Right ventricle myocardium superior (tissue), 1 donor: Measurements from ENCODE around the gene KRTAP10-7. TPM values are rescaled to one million over a fixed set of nuclear protein-coding genes. Genes with fewer than 3 reads are reported as not detected.
A peak's percentile ranks its signal among the peaks of the same experiment; 100 is the strongest.
"Not testable (repeated sequence)": the region's sequence is repeated elsewhere in the genome, so short reads cannot be mapped to it uniquely, and the experiment has no call there.

ENCODE experiments used
- ATAC-seq: fragments of 200-7000 bp; cut with Tn5 transposase; one replicate; pipeline ENCODE4 v1.9.1; 2020; ENCODE audit warnings: mild to moderate bottlenecking; ENCODE audit not compliant: poor library complexity
- DNase-seq: peaks from one replicate; pipeline ENCODE4 v3.0.0-alpha.2; 2020
- intact Hi-C: fragments of 100-400 bp; cut with DNase I; formaldehyde crosslinking; loops from one replicate; pipeline ENCODE4 v1.11.2; 2022
- total RNA-seq: library from RNA; stranded (reverse); fragmentation: NEBNext Ultra II Directional; extraction: Animal tissue kit (Norgen Biotek cat#: 25700); gene quantifications from one replicate; pipeline ENCODE4 v1.2.1, GENCODE V29; 2021
- donor health status: DM: no; HTN: yes; CAD: no; lungs with severe emphysema.

Gene KRTAP10-7
- total RNA-seq, 1 donor from 2014 or later, result not detected

DNA sequence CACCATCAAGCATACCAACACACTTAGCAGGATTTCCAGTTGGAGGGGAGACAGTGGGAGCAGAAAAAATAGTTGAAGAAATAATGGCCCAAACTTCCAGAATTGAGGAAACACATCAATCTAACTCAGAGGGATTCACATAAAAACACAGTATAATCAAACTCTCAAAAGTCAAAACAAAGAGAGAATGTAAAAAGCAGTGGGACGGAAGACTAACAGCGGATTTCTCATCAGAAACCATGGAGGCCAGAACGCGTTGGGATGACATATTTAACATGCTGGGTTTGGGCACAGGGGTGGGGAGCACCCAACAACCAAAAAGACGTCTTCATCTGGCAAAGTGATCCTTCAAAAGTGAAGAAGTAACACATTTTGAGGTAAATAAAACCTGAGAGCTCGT is 19.5 kb downstream of the KRTAP10-7 start:
- no peak for ATAC-seq
- intact Hi-C loops, result no loop called here

DNA sequence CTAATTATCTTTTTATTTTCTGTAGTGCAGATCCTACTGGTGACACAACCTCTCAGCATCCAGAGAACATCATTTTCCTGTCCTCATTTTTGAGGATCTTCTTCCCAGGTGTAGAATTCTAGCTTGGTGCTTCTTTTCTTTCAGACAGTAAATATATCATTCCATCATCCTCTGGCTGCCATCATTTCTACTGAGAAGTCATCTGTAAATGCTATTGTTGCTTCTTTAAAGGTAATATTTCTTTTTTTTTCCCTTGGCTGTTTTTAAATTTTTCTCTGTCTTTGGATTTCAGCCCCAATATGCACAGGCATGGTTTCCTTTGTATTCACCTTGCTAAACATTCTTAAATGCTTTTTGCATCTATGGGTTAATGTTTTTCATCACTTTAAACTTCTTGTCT is 23.2 kb downstream of the KRTAP10-7 start:
- intact Hi-C loops, result no loop called here
- ATAC-seq, result no peak
- no peak for DNase-seq

More for the DNA sequence above, 19.5 kb downstream of the KRTAP10-7 start:
- no peak for DNase-seq

DNA sequence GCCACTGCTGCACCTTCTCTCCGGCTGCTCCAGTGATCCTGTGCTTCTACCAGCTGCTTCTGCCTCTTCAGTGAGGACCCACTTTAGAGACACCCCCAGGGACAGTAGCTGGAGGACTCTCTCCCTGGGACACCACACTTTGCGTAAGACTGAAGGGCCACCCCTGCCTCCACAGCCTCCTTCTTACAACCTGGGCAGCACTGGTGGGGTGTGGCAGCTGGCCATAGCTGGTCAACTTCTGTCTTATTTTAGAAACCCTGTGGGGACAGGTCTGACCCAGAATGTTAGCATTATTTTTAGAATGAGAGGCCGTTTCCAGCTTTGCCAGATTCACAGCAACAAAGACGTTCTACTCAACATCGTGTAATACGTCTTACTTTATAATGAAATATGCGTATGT is 25.4 kb downstream of the KRTAP10-7 start:
- DNase-seq, result no peak
- intact Hi-C loops, result no loop called here
- ATAC-seq, result peak; percentile 41

DNA sequence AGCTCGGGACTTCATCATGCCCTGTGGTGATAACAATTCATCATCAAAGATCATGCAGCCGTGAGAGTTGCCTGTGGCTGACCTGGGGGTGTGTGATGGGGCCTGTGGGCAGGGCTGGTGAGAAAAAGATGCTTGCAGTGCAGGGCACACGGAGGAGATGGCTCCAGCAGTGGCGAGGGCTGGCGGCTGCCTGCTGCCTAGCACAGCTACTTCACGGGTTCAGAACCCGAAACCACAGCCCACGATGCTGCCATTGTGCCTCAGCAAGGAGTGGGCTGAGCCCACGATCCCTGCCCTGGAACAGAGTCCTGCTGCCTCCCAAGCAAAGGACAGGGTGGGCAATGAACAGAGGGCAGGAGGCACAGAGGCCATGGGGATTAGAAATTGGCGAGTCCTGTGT is 25.9 kb downstream of the KRTAP10-7 start:
- DNase-seq, result no peak
- ATAC-seq, result no peak
- intact Hi-C loops, result no loop called here

DNA sequence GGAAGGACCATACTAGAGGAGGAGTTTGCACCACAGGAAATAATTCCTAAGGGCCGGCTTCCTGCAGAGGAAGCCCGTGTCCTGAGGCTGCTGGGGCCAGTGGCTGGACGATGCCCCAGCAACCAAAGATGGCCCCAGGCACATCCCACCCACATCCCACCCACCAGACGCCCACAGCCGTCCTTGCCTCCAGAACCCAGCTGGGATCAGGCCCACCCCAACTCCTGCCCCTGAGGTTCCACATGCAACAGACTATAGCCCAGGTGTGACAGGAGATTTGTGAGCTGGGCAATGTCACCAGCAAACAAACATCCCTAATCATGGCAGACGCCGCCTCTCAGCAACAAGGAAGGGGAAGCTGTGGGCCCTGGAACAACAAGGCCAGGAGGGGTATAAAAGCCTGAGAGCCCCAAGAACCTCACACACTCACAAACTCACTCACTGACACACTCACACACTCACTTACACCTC is 26.3 kb downstream of the KRTAP10-7 start, which contains the start of gene KRTAP10-9:
Gene KRTAP10-9 (plus strand): TSS at position 421 of the 471 bp plus-strand sequence. CDS start 79 bp downstream, outside the sequence.
- no peak for DNase-seq
- ATAC-seq, result no peak
- intact Hi-C loops, result no loop called here

DNA sequence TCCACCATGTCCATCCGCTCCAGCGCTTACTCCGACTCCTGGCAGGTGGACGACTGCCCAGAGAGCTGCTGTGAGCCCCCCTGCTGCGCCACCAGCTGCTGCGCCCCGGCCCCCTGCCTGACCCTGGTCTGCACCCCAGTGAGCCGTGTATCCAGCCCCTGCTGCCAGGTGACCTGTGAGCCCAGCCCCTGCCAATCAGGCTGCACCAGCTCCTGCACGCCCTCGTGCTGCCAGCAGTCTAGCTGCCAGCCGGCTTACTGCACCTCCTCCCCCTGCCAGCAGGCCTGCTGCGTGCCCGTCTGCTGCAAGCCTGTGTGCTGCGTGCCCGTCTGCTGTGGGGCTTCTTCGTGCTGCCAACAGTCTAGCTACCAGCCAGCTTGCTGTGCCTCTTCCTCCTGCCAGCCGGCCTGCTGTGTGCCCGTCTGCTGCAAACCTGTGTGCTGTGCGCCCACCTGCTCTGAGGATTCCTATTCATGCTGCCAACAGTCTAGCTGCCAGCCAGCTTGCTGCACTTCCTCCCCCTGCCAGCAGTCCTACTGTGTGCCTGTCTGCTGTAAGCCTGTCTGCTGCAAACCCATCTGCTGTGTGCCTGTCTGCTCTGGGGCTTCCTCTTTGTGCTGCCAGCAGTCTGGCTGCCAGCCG is 26.9 kb downstream of the KRTAP10-7 start:
- ATAC-seq, intact Hi-C loops, DNase-seq: not testable (repeated sequence)

DNA sequence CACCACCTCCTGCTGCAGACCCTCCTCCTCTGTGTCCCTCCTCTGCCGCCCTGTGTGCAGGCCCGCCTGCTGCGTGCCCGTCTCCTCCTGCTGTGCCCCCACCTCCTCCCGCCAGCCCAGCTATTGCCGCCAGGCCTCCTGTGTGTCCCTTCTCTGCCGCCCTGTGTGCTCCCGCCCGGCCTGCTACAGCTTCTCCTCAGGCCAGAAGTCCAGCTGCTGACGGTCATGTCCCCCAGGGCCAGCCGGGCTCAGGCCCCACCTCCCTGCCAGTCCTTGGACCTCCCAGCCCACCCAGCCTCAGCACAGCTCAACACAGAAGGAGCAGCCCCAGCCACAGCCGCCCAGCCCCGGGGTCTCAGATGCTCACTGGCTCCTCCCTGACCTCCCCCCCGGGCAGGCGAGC is 27.4 kb downstream of the KRTAP10-7 start:
- intact Hi-C loops, ATAC-seq, DNase-seq: not testable (repeated sequence)

DNA sequence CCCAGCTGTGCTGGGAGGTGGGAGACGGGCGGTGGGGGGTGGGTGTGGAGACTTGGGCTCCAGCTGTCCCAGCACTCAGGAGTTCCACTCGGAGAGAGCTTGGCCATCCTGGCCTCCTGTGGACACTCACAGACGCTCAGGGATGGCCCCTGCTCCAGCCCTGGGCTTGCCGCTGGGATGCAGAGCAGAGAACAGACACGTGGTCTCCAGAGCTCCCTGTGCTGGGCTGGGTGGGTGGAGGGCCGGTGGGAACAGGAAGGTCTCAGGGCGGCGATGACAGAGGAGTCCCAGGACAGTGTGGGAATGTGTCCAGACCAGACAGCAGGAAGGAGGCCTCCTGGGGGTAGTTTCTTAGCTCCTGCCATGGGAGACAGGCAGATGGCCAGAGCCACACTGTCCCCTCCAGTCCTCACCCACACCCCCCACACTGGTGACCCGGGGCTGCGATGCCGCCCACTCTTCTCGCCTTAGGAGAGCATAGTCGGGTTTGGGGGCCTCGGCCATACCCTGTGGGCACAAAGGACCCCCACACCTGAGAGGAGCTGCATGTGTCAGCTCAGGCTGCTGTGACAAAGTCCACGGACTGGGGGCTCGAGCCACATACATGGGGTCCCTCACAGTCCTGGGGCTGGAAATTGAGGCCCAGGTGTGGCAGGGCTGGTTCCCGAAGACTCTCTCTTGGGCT is 28.5 kb downstream of the KRTAP10-7 start:
- intact Hi-C loops, result no loop called here
- ATAC-seq, result peak; percentile 39
- DNase-seq, result no peak

DNA sequence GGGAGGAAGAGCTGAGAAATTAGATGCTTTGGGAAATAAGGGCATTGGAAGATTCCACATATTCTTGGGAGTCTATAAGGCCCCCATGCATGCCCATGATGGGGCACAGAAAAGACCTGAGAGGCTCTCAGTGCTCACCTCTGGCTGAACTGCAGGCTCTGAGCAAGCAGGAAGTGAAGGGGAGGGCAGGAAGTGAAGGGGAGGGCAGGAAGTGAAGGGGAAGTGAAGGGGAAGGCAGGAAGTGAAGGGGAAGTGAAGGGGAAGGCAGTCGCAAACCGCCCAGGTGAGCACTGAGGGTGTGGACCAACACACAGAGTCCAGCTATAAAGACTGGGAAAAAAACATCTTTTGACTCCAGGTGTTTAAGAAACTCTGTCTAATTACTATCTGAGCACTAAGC is 30.0 kb downstream of the KRTAP10-7 start:
- ATAC-seq, result no peak
- DNase-seq, result no peak
- intact Hi-C loops, result no loop called here

DNA sequence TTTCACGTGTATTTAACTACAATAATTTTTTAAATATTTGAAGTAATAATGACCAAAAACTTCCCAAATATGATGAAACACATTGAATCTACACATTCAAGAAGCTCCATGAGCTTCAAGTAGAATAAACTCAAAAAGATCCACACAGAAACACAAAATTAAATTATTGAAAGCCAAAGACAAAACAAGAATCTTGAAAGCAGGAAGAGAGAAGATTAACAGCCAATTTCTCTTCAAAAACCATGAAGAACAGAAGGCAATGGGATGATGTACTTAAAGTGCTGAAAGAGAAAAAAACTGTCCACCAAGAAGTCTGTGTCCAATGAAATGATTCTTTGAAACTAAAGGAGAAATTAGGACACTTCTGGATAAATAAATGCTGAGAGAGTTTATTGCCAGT is 31.7 kb downstream of the KRTAP10-7 start:
- ATAC-seq, result no peak
- DNase-seq, result no peak

DNA sequence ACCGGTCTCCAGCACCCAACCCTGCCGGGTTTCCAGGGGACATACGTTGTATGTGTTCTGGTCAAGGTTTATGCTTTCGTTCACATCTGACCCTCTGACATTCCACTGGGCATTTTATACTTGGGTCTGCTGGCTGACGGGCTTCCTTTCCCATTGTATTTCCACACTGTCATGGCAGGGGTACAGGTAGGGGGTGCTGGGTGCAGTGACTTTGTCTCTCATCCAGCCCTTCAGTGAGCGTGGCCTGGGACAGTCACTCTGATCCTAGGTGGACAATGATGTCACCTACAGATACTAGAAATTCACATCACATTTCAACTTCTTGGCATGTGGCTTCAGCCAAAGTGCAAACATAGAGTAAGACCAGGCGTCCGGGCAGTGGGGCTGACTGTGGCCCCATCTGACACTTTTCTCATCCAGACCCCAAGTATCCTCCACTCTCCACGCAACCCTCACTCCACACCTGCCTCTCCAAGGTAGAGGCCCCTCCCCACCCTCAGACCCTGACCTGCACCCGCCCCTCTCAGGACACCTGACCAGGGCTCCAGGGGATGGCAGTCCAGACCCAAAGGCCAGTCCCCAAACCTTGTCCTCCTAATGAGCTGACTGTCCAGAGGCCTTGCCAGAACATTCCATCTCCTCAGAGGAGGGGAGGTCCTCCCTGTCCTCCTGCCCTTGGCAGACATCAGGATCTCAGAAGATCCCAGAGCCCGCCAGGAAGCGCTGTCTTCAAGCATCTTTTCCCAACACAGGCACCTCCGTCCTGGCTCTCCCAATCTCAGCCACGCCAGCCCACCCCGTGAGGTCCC is 36.0 kb downstream of the KRTAP10-7 start:
- DNase-seq, result no peak
- no peak for ATAC-seq
- intact Hi-C loops, result no loop called here

More for the DNA sequence above, 31.7 kb downstream of the KRTAP10-7 start:
- intact Hi-C loops, result no loop called here

DNA sequence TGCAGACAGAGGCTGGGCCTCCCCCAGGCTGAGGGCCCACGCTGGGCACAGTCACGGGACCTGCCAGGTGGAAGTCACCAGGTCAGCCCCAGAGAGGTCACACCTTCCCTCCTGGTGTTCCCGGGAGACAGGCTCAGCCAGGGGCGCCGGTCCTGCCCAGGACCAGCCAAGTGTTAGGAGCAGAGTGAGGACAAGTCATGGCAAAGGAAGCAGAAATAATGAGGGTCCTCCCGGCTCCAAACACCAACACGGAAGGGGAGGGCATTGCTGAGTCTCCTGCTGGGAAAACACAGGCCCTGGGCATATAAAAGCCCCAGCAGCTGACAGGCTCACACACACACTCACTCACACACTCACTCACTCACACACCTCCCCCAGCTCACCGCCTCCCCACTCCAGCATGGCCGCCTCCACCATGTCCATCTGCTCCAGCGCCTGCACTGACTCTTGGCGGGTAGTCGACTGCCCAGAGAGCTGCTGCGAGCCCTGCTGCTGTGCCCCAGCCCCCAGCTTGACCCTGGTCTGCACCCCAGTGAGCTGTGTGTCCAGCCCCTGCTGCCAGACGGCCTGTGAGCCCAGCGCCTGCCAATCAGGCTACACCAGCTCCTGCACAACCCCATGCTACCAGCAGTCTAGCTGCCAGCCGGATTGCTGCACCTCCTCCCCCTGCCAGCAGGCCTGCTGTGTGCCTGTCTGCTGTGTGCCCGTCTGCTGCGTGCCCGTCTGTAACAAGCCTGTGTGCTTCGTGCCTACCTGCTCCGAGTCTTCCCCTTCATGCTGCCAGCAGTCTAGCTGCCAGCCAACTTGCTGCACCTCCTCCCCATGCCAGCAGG is 36.8 kb downstream of the KRTAP10-7 start, which contains the start of gene KRTAP10-10:
Gene KRTAP10-10 (plus strand): TSS at position 339 of the 833 bp plus-strand sequence. CDS start 62 bp downstream, at position 401.
- DNase-seq (no peak), ATAC-seq (no peak)
- intact Hi-C loops, result no loop called here

DNA sequence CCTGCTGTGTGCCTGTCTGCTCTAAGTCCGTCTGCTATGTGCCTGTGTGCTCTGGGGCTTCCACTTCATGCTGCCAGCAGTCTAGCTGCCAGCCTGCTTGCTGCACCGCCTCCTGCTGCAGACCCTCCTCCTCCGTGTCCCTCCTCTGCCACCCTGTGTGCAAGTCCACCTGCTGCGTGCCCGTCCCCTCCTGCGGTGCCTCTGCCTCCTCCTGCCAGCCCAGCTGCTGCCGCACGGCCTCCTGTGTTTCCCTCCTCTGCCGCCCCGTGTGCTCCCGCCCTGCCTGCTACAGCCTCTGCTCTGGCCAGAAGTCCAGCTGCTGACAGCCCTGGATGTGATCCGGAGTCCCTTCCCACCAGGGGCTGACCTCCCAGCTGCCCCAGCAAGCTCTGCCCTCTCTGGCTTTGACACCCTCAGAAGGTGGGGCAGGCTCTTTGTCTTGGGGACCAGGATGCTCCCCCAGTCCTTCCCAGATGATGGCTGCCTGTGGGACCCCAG is 37.5 kb downstream of the KRTAP10-7 start:
- ATAC-seq, DNase-seq, intact Hi-C loops: not testable (repeated sequence)

DNA sequence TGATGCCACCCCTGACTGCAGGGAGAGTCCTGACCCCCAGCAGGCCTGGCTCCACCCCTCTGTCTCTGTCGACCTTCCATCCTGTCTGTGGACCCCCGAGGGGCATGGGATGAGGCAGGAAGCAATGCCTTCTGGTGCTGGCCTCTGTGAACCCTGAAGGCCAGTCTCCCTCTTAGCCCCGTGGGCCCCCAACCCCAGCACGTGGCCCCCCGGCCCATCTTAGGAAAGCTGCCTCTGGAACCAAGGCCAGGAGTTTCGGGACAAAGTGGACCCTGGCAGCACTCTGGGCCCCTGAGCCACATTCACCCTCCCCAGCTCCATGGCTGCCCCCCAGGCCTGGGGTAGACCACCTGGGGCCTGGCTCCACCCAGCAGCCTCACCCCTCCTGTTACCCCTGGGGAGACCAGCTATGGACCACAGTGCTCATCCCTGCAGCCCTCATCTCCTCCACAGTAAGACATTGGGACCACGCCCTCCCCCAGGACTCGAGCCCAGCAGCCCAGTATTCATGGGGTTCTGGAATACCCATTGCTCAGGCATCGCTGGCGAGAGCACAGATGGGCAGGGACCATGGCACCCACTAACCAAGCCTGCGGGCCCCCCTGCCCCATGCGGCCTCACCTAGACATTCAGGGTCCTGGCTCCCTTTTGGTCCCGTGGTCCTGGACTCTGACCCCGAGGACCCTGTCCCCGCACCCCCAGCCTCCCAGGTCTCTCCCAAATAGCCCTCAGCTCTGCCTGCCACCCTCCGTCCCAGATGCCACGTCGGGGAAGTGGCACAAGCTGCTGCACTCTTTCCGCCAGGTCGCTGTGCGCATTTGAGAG is 38.3 kb downstream of the KRTAP10-7 start:
- intact Hi-C loops, DNase-seq, ATAC-seq: not testable (repeated sequence)

DNA sequence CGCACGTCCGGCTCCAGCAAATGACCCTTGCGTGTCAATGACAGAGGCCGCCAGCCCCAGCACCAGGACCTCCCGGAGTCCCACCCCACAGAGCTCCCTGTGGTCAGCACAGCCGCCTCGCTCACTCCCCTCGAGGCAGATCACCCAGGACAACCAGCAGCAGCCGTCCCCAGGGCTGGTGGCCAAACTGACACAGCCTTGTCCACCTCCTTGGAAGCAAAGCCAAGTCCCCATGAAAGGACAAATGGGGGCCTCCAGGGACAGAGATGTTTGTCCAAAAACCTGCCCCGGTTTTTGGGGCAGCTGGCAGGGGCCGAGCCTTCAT is 38.9 kb downstream of the KRTAP10-7 start:
- intact Hi-C loops, result no loop called here
- DNase-seq, result no peak
- ATAC-seq, result no peak

DNA sequence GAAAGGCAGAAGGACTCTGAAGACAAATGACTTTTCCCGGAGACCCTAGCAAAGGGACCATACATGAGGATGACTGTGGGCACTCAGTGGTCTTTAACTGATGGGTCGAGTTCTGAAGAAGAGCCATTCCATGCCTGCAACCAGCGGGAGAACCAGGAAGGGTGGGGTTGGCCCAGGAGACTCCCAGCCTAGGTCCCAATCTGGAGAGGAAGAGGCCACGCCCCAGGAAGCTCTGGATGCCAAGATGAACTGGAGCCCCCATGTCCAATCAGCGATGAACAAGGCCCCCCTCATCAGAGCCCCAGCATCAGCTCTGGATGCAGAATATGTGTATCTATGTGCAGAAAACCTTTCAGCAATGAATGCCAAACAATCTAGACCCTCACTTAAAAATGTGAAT is 40.4 kb downstream of the KRTAP10-7 start:
- DNase-seq (no peak), ATAC-seq (no peak)
- intact Hi-C loops, result no loop called here

DNA sequence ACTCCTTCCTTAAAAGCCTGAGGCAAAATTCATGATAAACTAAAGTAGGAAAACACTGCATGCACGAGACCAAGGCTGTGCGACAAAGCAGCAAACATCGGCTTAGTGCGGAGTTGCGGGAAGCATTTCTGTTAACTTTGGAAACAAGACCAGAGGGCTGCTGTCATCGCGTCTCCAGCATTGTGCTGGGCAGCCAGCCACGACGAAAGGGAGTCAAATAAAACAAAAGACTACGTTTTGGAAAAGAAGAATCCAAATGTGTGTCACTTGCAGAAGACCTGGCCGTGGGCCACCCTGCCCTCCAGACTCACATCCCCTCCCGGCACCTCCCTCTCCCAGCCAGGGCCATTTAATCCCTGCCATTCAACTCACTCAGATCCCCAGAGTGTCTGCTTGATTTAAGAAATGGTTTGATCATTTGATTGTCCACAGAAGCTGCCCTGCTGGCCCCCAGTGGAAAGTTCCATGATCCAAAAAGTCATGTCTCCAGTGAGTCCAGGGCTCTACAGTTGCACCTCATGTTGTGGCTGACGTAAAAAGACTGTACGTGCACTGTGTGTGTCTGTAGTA is 43.4 kb downstream of the KRTAP10-7 start:
- intact Hi-C loops, result no loop called here
- DNase-seq, result no peak

More for the DNA sequence above, 43.4 kb downstream of the KRTAP10-7 start:
- ATAC-seq, result no peak
